ENCODE results near the gene NAMPT. TPM values are rescaled to one million over a fixed set of nuclear protein-coding genes. Genes with fewer than 3 reads are reported as not detected.

NAMPT gene
- total and polyA plus RNA-seq, 9 of the 15 experiments (the other 6 are each of a cell fraction or from before 2014, with no cell fraction given) = 41.1 to 160 (median 106) TPM

DNA sequence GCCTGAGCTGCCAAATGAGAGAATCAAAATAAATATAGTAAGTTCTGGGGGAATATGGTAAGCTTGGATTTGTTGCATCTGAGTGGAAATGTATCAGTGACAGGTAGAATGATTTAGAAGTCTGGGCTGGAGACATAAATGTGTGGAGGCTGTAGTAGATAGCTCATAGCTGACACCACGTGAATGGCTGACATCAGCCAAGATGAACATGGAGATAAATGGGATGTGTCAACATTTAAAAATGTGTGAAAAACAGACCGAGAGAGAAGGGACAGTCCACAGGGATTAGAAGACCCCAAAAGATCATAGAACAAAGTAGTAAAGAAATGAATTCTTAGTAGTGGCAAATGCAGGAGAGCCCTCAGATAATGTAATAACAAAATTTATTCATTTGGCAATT lies 40.9 kb downstream of the NAMPT start (continued):
- TF ChIP-seq MYBL2 (IDR thresholded peaks at IDR 0.05; ENCODE audit: low read depth) = peak; percentile 37; the same call in 1 of the 2 replicates
- no peak for TF ChIP-seq MYBL2 (CRISPR knock-in tag; IDR thresholded peaks at IDR 0.05; ENCODE audit: borderline replicate concordance)
- no peak for TF ChIP-seq ZNF507 (tag; conservative IDR thresholded peaks at IDR 0.05)
- TF ChIP-seq SMARCE1 (IDR thresholded peaks at IDR 0.05) = peak; percentile 81; the same call in 1 of the 2 replicates
- TF ChIP-seq, protein P1, sequence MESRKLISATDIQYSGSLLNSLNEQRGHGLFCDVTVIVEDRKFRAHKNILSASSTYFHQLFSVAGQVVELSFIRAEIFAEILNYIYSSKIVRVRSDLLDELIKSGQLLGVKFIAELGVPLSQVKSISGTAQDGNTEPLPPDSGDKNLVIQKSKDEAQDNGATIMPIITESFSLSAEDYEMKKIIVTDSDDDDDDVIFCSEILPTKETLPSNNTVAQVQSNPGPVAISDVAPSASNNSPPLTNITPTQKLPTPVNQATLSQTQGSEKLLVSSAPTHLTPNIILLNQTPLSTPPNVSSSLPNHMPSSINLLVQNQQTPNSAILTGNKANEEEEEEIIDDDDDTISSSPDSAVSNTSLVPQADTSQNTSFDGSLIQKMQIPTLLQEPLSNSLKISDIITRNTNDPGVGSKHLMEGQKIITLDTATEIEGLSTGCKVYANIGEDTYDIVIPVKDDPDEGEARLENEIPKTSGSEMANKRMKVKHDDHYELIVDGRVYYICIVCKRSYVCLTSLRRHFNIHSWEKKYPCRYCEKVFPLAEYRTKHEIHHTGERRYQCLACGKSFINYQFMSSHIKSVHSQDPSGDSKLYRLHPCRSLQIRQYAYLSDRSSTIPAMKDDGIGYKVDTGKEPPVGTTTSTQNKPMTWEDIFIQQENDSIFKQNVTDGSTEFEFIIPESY (CRISPR knock-in tag; IDR thresholded peaks at IDR 0.05) = no peak
- TF ChIP-seq NUFIP1 (IDR thresholded peaks at IDR 0.05; ENCODE audit: partially characterized antibody) = no peak
- no peak for TF ChIP-seq CBX1 (IDR thresholded peaks at IDR 0.05; ENCODE audit: low read depth)
- TF ChIP-seq, protein P2, sequence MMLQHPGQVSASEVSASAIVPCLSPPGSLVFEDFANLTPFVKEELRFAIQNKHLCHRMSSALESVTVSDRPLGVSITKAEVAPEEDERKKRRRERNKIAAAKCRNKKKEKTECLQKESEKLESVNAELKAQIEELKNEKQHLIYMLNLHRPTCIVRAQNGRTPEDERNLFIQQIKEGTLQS (IDR thresholded peaks at IDR 0.05) = peak; percentile 89
- TF ChIP-seq, protein P2 (CRISPR knock-in tag; conservative IDR thresholded peaks at IDR 0.05) = no peak
- TF ChIP-seq, protein P3, sequence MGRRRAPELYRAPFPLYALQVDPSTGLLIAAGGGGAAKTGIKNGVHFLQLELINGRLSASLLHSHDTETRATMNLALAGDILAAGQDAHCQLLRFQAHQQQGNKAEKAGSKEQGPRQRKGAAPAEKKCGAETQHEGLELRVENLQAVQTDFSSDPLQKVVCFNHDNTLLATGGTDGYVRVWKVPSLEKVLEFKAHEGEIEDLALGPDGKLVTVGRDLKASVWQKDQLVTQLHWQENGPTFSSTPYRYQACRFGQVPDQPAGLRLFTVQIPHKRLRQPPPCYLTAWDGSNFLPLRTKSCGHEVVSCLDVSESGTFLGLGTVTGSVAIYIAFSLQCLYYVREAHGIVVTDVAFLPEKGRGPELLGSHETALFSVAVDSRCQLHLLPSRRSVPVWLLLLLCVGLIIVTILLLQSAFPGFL (CRISPR knock-in tag; IDR thresholded peaks at IDR 0.05) = no peak
- no peak for TF ChIP-seq XRCC3 (IDR thresholded peaks at IDR 0.05)
- TF ChIP-seq TAL1 (IDR thresholded peaks at IDR 0.05) = peak; percentile 30; the same call in 1 of the 2 replicates
- TF ChIP-seq ATF7 (IDR thresholded peaks at IDR 0.05) = peak; percentile 91
- 0 out of 2 replicates have a peak, but pooled peaks have one; percentile 27 for TF ChIP-seq TOE1 (IDR thresholded peaks at IDR 0.05; ENCODE audit: borderline replicate concordance)
- TF ChIP-seq TOE1 (CRISPR knock-in tag; IDR thresholded peaks at IDR 0.05; ENCODE audit: borderline replicate concordance, low read depth) = no peak
- TF ChIP-seq SOX6 (IDR thresholded peaks at IDR 0.05) = peak; percentile 68
- TF ChIP-seq TEAD4 (IDR thresholded peaks at IDR 0.05; ENCODE audit: low read length) = peak; percentile 24; the same call in 1 of the 2 replicates
- no peak for TF ChIP-seq TEAD4 (CRISPR knock-in tag; IDR thresholded peaks at IDR 0.05; ENCODE audit: borderline replicate concordance)
- TF ChIP-seq ZNF436 (CRISPR knock-in tag; IDR thresholded peaks at IDR 0.05) = no peak
- peak; percentile 92 for TF ChIP-seq JUND (IDR thresholded peaks at IDR 0.05; ENCODE audit: borderline replicate concordance, low read depth, low read length)
- TF ChIP-seq JUND (tag; IDR thresholded peaks at IDR 0.05; ENCODE audit: borderline replicate concordance, low read depth, low read length) = peak; percentile 91; the same call in 2 of the 3 replicates
- TF ChIP-seq ZNF217 (CRISPR knock-in tag; IDR thresholded peaks at IDR 0.05) = no peak
- 0 out of 2 replicates have a peak, but pooled peaks have one; percentile 42 for TF ChIP-seq CREM (IDR thresholded peaks at IDR 0.05; ENCODE audit: low read depth)
- no peak for TF ChIP-seq RBM34 (IDR thresholded peaks at IDR 0.05; ENCODE audit: borderline replicate concordance, insufficient read depth, low read length)
- no peak for TF ChIP-seq ZNF347 (CRISPR knock-in tag; IDR thresholded peaks at IDR 0.05; ENCODE audit: low read depth)
- TF ChIP-seq JUN (IDR thresholded peaks at IDR 0.05; ENCODE audit: borderline replicate concordance, low read depth, low read length) = peak; percentile 87
- no peak for TF ChIP-seq JUN (CRISPR knock-in tag; IDR thresholded peaks at IDR 0.05; ENCODE audit: borderline replicate concordance)
- no peak for TF ChIP-seq POLR2B (IDR thresholded peaks at IDR 0.05; ENCODE audit: low read depth, partially characterized antibody)

All from K562 (cell line).